NCI-H2081 treated with DMSO at 0.1 percent for 48 hours (cell line): Measurements from ENCODE around the gene ANP32B.
"Not testable (repeated sequence)": the region's sequence is repeated elsewhere in the genome, so short reads cannot be mapped to it uniquely, and the experiment has no call there.

Experiments
- DNase-seq: peaks from one replicate; lab custom pipeline; 2025; lab: John Stamatoyannopoulos, UW

ANP32B gene

DNA sequence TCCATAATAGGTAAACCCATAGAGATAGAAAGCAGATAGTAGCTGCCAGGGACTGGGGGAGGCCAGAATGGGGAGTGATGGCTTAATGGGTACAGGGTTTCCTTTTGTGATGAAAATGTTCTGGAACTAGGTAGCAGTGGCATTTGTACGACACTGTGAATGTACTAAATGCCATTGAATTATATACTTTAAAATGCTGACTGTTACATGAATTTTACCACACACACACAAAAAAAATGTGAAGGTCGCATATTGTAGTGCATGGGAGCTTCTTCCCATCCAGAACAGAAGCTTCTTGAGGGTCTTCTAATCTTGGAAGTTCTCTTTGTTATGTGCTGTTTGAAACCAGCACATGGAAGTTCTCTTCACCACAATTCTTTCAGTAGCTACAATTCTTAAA lies 19.9 kb upstream of the ANP32B start:
- no peak for DNase-seq

DNA sequence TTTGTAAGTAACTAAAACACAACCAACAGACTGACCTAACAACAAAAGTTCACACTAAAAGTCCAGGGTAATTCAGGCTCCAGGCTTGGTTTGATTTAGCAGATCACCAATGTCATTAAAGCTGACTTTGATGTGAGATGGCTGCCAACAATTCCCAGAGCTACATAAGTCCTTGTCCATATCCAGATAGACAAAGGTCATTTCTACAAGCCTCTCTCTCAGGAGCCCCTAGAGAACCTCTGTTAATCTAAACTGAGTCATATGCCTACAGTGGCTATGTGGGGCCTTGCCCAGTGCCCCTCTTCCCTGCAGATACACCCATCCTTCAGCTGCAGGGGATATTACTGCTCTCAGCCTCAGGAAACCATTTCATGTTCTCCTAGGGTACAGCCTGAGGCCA lies 18.2 kb upstream of the ANP32B start:
- DNase-seq, result no peak

DNA sequence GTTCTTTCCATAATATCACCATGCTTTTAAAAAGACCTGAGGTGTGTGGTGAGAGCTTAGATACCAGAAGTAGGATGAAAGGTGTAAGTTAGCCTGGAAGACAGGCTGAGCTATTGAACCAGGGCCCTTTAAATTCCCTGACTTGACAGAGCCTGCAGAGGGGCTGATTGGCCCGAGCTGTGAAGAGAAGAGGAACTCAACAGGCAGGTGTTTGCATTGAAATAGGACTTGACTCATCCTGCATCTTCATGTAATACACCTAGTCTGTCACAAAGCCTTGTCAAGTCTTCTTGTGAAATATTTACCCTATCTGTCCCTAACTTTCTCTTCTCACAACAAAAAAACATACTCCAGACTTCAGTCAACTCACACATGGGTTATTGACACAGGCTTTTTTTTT lies 16.6 kb upstream of the ANP32B start:
- no peak for DNase-seq

DNA sequence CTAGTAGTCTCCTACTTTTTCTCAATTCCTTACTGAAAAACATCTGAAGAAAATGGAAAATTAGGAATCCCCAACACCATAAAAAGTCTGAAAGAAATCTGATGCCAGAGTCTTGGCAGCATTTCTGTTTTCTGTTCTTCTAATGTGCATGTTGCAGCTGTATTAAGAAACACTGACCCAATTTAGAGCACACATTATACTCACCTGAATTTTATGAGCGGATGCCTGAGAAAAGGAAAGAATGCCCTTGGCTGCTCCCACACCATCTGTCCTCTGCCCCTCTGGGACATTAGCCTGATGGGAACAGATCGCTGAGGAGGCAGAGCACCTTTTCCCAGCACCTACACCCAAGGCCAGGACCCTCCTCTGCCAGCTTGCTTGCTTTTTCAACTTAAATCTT lies 14.1 kb upstream of the ANP32B start:
- DNase-seq, result no peak

DNA sequence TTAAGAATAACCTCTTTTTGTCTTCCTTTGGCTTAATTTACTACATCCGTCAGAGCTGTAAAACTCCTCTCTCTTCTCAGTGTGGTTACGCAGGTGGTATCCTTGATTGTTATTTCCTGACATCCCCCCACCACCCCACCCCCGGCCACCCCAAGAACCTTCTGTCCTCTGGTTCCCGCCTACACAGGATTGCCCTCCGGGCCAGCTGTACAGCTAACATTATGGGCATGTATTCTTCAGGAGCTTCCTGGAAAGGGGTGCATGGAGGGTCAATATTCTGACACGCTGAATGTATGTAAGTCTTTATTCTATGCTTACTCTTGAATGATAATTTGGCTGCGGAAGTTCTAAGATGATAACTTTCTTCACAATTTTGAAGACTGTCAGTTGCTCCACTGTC lies 13.0 kb upstream of the ANP32B start:
- no peak for DNase-seq

DNA sequence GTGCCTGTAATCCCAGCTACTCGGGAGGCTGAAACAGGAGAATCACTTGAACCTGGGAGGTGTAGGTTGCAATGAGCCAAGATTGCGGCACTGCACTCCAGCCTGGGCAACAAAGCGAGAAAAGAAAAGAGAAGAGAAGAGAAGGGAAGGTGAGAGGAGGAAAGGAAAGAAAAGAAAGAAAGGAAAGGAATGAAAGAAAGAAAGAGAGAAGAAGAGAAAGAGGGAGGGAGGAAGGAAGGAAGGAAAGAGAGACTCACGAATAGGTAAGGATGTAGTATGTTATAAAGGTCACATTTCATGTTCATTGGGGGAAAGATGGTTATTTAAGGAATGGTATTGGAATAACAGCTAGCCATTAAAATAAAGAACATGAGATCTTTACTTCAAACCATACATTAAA lies 10.4 kb upstream of the ANP32B start:
- DNase-seq, result no peak

- no peak for DNase-seq
Observed at GRCh38 chr9:97975376-97975775, 7.8 kb upstream of the ANP32B start.

DNA sequence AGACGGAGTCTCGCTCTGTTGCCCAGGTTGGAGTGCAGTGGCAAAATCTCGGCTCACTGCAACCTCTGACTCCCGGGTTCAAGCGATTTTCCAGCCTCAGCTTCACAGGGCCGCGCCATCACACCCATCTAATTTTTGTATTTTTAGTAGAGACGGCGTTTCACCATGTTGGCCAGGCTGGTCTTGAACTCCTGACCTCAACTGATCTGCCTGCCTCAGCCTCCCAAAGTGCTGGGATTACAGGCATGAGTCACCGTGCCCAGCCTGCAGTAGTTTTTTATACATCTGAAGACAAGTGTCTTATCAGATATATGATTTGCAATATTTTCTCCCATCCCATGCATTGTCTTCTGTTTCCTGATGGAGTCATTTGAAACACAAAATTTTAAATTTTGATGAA lies 6.5 kb upstream of the ANP32B start:
- DNase-seq, result not testable (repeated sequence)

GRCh38 chr9:97978371-97979130 lies 4.6 kb upstream of the ANP32B start:
- no peak for DNase-seq

DNA sequence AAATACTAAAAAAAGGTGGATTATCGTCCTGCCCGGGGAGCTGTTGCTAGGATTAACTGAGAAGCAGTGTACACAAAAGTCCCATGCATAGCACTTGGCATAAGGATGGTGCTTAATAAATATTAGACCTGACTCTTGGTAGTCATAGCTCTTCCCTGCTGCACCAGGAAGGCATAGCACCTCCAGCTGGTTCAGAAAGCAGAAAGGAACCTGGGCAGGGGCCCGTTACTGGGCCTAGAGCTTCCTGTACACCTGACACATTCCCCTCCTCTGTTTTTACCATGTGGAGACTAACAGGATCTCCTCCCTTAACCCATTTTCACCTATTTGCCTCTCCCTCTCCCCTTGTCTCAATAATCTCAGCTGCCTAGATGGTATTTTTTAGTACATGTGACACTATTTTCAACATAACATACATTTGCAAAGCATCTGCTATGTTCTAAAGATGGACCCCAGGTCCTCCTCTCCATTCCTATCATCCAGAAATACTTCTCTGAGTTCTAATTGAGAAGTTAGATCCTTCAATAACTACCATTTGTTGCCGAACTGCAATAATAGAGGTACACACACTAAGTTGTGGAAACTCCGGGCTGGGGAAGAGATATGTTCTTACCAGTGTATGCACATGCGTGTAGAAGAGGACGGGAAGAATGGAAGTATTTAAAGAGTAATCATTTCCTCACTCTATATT lies 3.2 kb upstream of the ANP32B start:
- DNase-seq, result no peak

- DNase-seq, result no peak
Observed at GRCh38 chr9:97980479-97980803, 2.7 kb upstream of the ANP32B start.

DNA sequence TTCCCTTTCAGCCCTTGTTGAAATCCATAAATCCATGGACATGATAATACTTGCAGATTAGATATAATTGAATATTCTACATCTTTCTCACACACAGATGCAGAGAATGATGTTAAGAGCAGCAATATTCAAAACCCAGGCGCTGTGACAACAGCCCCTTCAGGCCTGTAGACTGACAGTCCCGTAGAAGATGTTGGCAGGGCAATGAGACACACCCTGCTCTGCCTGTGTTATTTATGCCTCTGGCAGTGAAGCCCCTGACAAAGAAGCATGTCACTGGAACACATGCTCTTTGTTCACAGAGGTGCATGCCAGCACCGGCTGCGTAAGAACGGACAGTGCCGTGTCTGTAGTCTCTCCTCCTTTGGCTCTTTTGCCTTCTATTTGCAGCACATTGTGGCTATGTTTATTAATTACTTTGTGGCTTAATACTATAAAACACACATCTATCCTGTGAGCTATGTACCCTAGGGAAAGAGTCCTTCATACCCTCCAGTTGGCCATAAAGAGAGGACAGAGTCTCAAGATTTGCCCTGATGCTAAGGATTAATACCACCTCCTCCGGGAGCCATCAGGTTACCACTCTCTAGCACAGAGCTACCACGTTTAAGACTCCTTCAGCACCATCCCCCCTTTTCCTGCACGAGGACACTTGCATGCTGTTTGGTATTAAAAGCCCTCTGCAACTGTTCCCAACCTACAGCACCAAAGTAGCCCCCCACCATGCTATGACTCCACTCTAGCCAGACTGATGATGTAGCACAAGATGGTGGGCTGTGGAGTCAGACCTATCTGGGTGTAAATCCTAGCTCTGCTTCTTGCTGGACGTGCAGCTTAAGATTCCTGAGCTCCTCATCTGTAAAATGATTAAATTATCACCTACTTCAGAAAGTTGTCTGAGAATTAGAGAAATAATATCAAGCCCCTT lies 2.0 kb upstream of the ANP32B start:
- no peak for DNase-seq

- no peak for DNase-seq
Observed at GRCh38 chr9:97981846-97982682, 1.1 kb upstream of the ANP32B start.

DNA sequence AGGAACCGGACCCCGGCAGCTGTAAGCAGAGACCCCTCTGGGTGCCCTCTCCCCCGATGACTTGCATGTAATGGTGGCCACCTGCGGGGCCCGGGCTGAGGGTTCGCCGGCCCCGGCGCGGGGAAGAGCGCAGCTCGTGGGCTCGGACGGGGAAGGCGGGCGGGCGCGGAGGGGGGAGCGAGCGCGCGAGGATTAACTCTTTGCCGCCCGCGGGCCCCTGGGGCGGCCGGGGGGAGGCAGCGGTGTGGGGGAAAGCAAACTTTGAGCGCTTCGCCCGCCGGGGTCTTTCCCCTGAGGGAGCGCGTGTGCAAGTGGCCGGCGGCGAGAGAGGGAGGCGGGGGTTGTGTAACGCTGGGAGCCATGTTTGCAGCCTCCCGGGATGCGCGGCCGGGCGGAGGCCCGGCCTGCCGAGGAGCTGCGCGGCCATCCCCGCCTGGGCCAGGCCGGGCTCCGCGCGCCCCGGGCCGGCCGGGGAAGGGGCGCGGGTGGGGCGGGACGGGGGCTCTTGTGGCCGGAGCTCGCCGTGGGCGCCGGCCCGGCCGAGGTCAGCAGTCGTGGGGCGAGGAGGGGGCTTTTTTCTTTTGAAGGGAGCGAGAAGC lies 547 bp downstream of the ANP32B start:
- DNase-seq, result no peak

DNA sequence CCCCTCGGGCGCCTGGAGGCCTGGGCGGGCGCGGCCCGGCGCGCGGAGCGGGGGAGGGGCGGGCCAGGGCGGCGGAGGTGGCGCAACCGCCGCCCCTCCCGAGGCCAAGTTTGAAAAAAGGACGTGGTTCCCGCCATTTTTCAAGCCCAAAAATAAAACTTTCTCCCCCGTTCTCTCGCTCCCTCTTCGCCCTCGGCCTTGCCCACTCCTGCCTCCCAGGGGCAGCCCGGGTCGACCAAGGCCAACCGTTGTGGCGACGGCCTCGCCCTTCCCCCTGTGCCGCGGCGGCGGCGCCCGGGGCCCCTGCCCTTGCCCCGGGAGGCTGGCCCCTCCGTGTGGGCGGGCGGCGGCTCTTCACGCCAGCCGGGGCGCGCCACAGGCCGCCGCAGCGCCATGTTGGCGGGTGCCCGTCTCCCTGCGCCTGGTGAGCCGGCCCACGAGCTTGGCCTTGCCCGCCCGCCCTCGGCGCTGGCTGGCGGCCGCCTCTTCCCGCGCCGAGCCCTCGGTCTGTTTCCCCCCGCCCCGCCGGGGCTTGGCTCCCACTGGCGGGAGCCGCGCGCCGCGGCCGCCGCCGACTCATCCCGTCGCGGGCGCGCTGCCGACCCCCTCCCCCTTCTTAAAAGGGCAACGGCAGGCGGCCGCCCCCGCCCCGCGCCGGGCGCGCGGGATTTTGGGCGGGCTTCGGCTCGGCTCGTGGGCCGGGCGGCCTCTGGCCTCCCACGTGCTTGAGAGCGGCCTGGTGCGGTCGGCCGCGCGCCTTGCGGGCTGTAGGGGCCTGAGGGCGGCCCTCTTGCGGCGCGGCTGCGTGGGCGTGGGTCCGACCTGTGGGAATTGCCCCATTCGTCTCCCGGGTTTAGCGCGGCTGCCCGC lies 1.3 kb downstream of the ANP32B start:
- DNase-seq, result no peak

- no peak for DNase-seq
Observed at GRCh38 chr9:97985058-97985861, 2.1 kb downstream of the ANP32B start.

DNA sequence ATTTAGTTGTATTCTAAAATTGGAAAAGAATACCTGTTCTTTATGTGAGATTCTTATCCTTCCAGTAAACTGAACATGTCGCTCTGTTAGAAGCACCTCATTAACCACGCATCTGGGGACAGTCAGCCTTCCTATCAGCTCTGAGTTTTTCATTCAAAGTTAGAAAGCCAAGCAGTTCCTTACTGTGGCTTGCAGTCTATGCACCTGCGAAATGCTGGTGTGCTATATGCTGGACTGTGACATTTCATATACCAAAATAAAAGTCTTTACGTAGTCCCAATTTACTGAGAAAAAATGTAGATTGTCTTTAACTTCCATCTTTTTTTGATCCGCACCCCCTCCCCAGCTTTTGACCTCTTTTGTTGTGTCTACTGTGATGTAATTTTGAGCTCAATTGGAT lies 4.3 kb downstream of the ANP32B start:
- DNase-seq, result no peak

- no peak for DNase-seq
Observed at GRCh38 chr9:97990259-97990658, 7.1 kb downstream of the ANP32B start.

GRCh38 chr9:97991818-97992217 lies 8.7 kb downstream of the ANP32B start:
- DNase-seq, result no peak

DNA sequence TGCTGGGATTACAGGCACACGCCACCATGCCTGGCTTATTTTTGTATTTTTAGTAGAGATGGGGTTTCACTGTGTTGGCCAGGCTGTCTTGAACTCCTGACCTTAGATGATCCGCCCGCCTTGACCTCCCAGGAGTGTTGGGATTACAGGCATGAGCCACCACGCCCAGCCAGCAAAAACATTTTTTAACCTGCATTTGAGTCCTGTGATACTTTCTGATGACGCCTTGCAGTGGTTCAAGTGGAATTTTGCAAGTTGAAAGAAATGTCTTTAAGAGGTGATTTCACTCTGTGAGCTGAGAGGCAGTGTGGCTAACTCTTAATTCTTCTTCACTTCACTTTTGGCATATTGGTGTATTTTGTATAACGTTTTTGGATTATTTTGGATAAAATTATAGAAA lies 9.1 kb downstream of the ANP32B start:
- no peak for DNase-seq
